HEK293 (cell line): Measurements from ENCODE around the gene DUSP3.

Experiments used
- CTCF ChIA-PET: fragments of 350-600 bp; formaldehyde crosslinking; extraction: SDS; loops from one replicate; lab custom pipeline; 2021; ENCODE audit warnings: antibody characterized with exemption; lab: Yijun Ruan, JAX
- POLR2A ChIA-PET: fragments of 300-600 bp; formaldehyde crosslinking; extraction: SDS; loops from one replicate; lab custom pipeline; 2020; ENCODE audit warnings: antibody characterized with exemption, inconsistent platforms; lab: Yijun Ruan, JAX
- H3K27ac ChIP-seq: fragments of 200-500 bp; sonication (Bioruptor generic); 2 replicates; pipeline ENCODE4 v1.5.1; 2014; ENCODE audit warnings: low read depth, low read length, control low read depth, inconsistent platforms; ENCODE audit errors: extremely low read depth
- H3K36me3 ChIP-seq, 2 experiments: fragments of 200-500 bp in 1 of 2; sonication (Bioruptor generic) in 1 of 2; 1 replicate in 1 of 2; 2 replicates in 1 of 2; pipeline ENCODE4 v1.5.1; 2014 to 2017; ENCODE audit warnings: inconsistent platforms in 2 of 2, low read length in 2 of 2; ENCODE audit not compliant: control insufficient read depth in 2 of 2, insufficient read depth in 1 of 2
- H3K4me1 ChIP-seq: fragments of 200-500 bp; sonication (Bioruptor generic); 2 replicates; pipeline ENCODE4 v1.5.1; 2014; ENCODE audit warnings: mild to moderate bottlenecking, low read length, inconsistent platforms; ENCODE audit not compliant: control insufficient read depth, insufficient read depth
- H3K4me3 ChIP-seq: 2 replicates; pipeline ENCODE4 v1.5.1; 2011; ENCODE audit warnings: low read depth, mild to moderate bottlenecking, control low read depth, low read length, moderate library complexity
- H3K9me3 ChIP-seq: fragments of 200-500 bp; sonication (Bioruptor generic); 2 replicates; pipeline ENCODE4 v1.5.1; 2014; ENCODE audit warnings: low read depth, low read length, inconsistent platforms; ENCODE audit not compliant: control insufficient read depth, insufficient read depth
- AEBP2 ChIP-seq: fragments of 450-650 bp; formaldehyde crosslinking; IDR thresholded peaks from 2 replicates; pipeline ENCODE4 v1.5.1; 2016; ENCODE audit warnings: missing biosample characterization, missing genetic modification characterization, borderline replicate concordance
- BCL6B ChIP-seq: fragments of 450-650 bp; formaldehyde crosslinking; IDR thresholded peaks from 2 replicates; pipeline ENCODE4 v1.5.1; 2017; ENCODE audit warnings: missing biosample characterization, missing genetic modification characterization
- GLI2 ChIP-seq: fragments of 450-650 bp; formaldehyde crosslinking; IDR thresholded peaks from 2 replicates; pipeline ENCODE4; 2017; ENCODE audit warnings: missing biosample characterization, missing genetic modification characterization, low read depth, borderline replicate concordance
- GLIS1 ChIP-seq: fragments of 450-650 bp; formaldehyde crosslinking; IDR thresholded peaks from 2 replicates; pipeline ENCODE4 v1.5.1; 2016; ENCODE audit warnings: missing biosample characterization, missing genetic modification characterization
- IKZF3 ChIP-seq: fragments of 450-650 bp; IDR thresholded peaks from 2 replicates; pipeline ENCODE4 v1.5.0; 2018; ENCODE audit warnings: missing biosample characterization, mild to moderate bottlenecking, missing genetic modification characterization, moderate library complexity
- KLF7 ChIP-seq: fragments of 450-650 bp; formaldehyde crosslinking; IDR thresholded peaks from 2 replicates; pipeline ENCODE4 v1.5.1; 2016; ENCODE audit warnings: missing biosample characterization, missing genetic modification characterization, borderline replicate concordance
- KLF8 ChIP-seq: fragments of 450-650 bp; formaldehyde crosslinking; IDR thresholded peaks from 2 replicates; pipeline ENCODE4 v1.5.1; 2016; ENCODE audit warnings: missing biosample characterization, missing genetic modification characterization
- MZF1 ChIP-seq: fragments of 450-650 bp; formaldehyde crosslinking; IDR thresholded peaks from 2 replicates; pipeline ENCODE4 v1.5.1; 2017; ENCODE audit warnings: missing biosample characterization, missing genetic modification characterization, borderline replicate concordance
- PATZ1 ChIP-seq: fragments of 450-650 bp; formaldehyde crosslinking; IDR thresholded peaks from 2 replicates; pipeline ENCODE4 v1.5.1; 2016; ENCODE audit warnings: missing biosample characterization, missing genetic modification characterization
- ZFP37 ChIP-seq: fragments of 450-650 bp; formaldehyde crosslinking; IDR thresholded peaks from 2 replicates; pipeline ENCODE4 v1.5.1; 2016; ENCODE audit warnings: missing biosample characterization, missing genetic modification characterization
- ZNF184 ChIP-seq: fragments of 450-650 bp; IDR thresholded peaks from 2 replicates; pipeline ENCODE4 v1.5.1; 2018; ENCODE audit warnings: missing biosample characterization, mild to moderate bottlenecking, missing genetic modification characterization
- ZNF202 ChIP-seq: fragments of 450-650 bp; formaldehyde crosslinking; IDR thresholded peaks from 2 replicates; pipeline ENCODE4 v1.5.1; 2016; ENCODE audit warnings: missing biosample characterization, missing genetic modification characterization, borderline replicate concordance
- ZNF211 ChIP-seq: fragments of 450-650 bp; formaldehyde crosslinking; IDR thresholded peaks from 2 replicates; pipeline ENCODE4 v1.5.1; 2016; ENCODE audit warnings: low read depth, missing biosample characterization, missing genetic modification characterization
- ZNF221 ChIP-seq: fragments of 450-650 bp; formaldehyde crosslinking; IDR thresholded peaks from 2 replicates; pipeline ENCODE4 v1.5.1; 2017; ENCODE audit warnings: missing biosample characterization, missing genetic modification characterization, borderline replicate concordance
- ZNF223 ChIP-seq: fragments of 450-650 bp; formaldehyde crosslinking; IDR thresholded peaks from 2 replicates; pipeline ENCODE4 v1.5.1; 2016; ENCODE audit warnings: missing biosample characterization, missing genetic modification characterization
- ZNF24 ChIP-seq: fragments of 450-650 bp; formaldehyde crosslinking; IDR thresholded peaks from 2 replicates; pipeline ENCODE4 v1.5.1; 2016; ENCODE audit warnings: missing biosample characterization, missing genetic modification characterization
- ZNF274 ChIP-seq, 2 experiments: fragments of 200-500 bp in 1 of 2; fragments of 450-650 bp in 1 of 2; sonication (Bioruptor generic) in 1 of 2; formaldehyde crosslinking in 1 of 2; IDR thresholded peaks; 2 replicates each; pipeline versions ENCODE4 v1.5.1 to v1.6.1; 2014 to 2016; ENCODE audit warnings: borderline replicate concordance in 1 of 2, inconsistent platforms in 1 of 2, low read length in 1 of 2, missing biosample characterization in 1 of 2, missing genetic modification characterization in 1 of 2
- ZNF513 ChIP-seq: fragments of 450-650 bp; IDR thresholded peaks from 2 replicates; pipeline ENCODE4 v1.5.1; 2018; ENCODE audit warnings: missing biosample characterization, missing genetic modification characterization
- ZNF624 ChIP-seq: fragments of 450-650 bp; formaldehyde crosslinking; IDR thresholded peaks from 2 replicates; pipeline ENCODE4 v1.5.1; 2017; ENCODE audit warnings: missing biosample characterization, missing genetic modification characterization
- ZNF629 ChIP-seq: fragments of 450-650 bp; formaldehyde crosslinking; IDR thresholded peaks from 2 replicates; pipeline ENCODE4 v1.5.1; 2017; ENCODE audit warnings: missing biosample characterization, missing genetic modification characterization
- ZNF664 ChIP-seq: fragments of 450-650 bp; formaldehyde crosslinking; IDR thresholded peaks from 2 replicates; pipeline ENCODE4 v1.5.1; 2016; ENCODE audit warnings: missing biosample characterization, missing genetic modification characterization
- TF ChIP-seq, protein P1 (sequence below): fragments of 450-650 bp; formaldehyde crosslinking; IDR thresholded peaks from 2 replicates; pipeline ENCODE4; 2016; ENCODE audit warnings: missing biosample characterization, missing genetic modification characterization
- TF ChIP-seq, protein P2 (sequence below): fragments of 450-650 bp; formaldehyde crosslinking; IDR thresholded peaks from 2 replicates; pipeline ENCODE4 v1.5.1; 2016; ENCODE audit warnings: missing biosample characterization, missing genetic modification characterization
- TF ChIP-seq, protein P3 (sequence below): sonication (generic); formaldehyde crosslinking; IDR thresholded peaks from 2 replicates; pipeline ENCODE4 v1.8.1; 2022; ENCODE audit warnings: mild to moderate bottlenecking, moderate library complexity, missing genetic modification reagents

Gene DUSP3

DNA sequence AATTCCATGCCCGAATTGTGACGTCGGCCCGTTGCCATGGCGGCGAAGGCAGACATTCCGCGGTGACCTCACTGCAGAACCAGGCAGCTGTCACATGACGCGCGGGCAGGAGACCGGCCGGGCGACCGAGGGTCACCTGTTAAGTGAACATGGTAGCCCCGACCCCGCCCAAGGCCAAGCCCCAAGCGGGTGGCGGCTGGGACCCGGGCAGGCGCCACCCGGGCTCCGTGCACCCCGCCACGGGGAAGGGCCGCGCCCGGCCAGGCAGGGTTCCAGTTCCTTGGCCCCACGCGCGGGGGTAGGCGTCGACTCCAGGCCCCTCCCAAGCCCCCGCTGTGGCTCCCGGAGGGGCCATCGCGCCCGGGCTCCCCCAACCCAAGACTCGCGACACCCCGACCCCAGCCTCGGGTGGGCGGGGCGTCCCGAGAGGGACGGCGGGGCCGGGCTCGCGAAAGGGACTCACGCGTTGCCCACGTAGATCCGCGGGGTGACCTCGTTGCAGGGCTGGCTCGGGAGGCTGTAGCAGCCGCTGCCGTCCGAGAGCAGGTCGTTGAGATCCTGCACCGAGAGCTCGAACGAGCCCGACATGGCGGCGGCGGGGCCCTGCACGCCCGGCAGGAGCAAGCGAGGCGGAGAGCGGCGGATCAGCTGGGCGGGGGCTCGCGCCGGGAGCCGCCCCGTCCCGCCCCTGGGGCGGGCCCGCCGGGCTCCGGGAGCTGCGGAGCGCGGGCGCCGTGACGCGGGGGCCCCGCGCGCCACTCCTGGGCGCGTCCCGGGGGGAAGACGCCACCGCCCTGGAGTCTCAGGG lies at the start of gene DUSP3:
DUSP3 (minus strand) TSS at position 641 of the 808 bp plus-strand sequence; CDS start at position 588, 53 bp downstream.
- POLR2A ChIA-PET: interaction anchor here (0.9 to 1.6 kb wide), 7 partner anchors 9 to 78 kb away, joined by 3 to 9 read pairs (median 5); partner anchors contain the start of gene CD300LG
- Histone ChIP-seq H3K4me3 (peak within 1 kb of the TSS; percentile 85), H3K4me1 (no peaks in the 10 kb centered on the region), H3K36me3 (peaks cover 16 to 32% of the 10 kb centered on the region in 2 experiments; a peak in 2 of 3 replicates), H3K27ac (peak within 1 kb of the TSS; percentile 93), H3K9me3 (no peaks in the 10 kb centered on the region)
- CTCF ChIA-PET: interaction anchor here (0.6 to 4.7 kb wide), 4 partner anchors 12 to 385 kb away, joined by 3 to 51 read pairs (median 3); no protein-coding TSS in a partner anchor
- TF ChIP-seq ZNF513 (tag by site-specific recombination) (no peak), IKZF3 (tag by site-specific recombination) (peak; percentile 86), ZFP37 (tag by site-specific recombination) (no peak; the same call in 1 of the 2 replicates), KLF7 (tag by site-specific recombination) (0 out of 2 replicates have a peak, but pooled peaks have one; percentile 14), ZNF202 (tag by site-specific recombination) (no peak), ZNF629 (tag by site-specific recombination) (peak; percentile 98), BCL6B (tag by site-specific recombination) (no peak), ZNF24 (peak; percentile 53), GLIS1 (tag by site-specific recombination) (peak; percentile 50; the same call in 1 of the 2 replicates), GLI2 (tag by site-specific recombination) (no peak), MZF1 (no peak), ZNF184 (tag by site-specific recombination) (no peak), ZNF274 (IDR thresholded peaks at IDR 0.05; ENCODE audit: low read length) (no peak), ZNF274 (tag by site-specific recombination; IDR thresholded peaks at IDR 0.05; ENCODE audit: borderline replicate concordance) (no peak), ZNF624 (tag by site-specific recombination) (no peak), ZNF664 (tag by site-specific recombination) (no peak), KLF8 (tag by site-specific recombination) (peak; percentile 81; the same call in 1 of the 2 replicates), ZNF221 (no peak), PATZ1 (tag by site-specific recombination) (peak; percentile 65), ZNF211 (tag by site-specific recombination) (no peak), ZNF223 (no peak), AEBP2 (tag by site-specific recombination) (no peak)
- TF ChIP-seq, protein P1, sequence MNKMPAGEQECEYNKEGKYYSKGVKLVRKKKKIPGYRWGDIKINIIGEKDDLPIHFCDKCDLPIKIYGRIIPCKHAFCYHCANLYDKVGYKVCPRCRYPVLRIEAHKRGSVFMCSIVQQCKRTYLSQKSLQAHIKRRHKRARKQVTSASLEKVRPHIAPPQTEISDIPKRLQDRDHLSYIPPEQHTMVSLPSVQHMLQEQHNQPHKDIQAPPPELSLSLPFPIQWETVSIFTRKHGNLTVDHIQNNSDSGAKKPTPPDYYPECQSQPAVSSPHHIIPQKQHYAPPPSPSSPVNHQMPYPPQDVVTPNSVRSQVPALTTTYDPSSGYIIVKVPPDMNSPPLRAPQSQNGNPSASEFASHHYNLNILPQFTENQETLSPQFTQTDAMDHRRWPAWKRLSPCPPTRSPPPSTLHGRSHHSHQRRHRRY (tag by site-specific recombination): no peak
- TF ChIP-seq, protein P2, sequence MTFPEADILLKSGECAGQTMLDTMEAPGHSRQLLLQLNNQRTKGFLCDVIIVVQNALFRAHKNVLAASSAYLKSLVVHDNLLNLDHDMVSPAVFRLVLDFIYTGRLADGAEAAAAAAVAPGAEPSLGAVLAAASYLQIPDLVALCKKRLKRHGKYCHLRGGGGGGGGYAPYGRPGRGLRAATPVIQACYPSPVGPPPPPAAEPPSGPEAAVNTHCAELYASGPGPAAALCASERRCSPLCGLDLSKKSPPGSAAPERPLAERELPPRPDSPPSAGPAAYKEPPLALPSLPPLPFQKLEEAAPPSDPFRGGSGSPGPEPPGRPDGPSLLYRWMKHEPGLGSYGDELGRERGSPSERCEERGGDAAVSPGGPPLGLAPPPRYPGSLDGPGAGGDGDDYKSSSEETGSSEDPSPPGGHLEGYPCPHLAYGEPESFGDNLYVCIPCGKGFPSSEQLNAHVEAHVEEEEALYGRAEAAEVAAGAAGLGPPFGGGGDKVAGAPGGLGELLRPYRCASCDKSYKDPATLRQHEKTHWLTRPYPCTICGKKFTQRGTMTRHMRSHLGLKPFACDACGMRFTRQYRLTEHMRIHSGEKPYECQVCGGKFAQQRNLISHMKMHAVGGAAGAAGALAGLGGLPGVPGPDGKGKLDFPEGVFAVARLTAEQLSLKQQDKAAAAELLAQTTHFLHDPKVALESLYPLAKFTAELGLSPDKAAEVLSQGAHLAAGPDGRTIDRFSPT (tag by site-specific recombination): peak; percentile 94
- TF ChIP-seq, protein P3, sequence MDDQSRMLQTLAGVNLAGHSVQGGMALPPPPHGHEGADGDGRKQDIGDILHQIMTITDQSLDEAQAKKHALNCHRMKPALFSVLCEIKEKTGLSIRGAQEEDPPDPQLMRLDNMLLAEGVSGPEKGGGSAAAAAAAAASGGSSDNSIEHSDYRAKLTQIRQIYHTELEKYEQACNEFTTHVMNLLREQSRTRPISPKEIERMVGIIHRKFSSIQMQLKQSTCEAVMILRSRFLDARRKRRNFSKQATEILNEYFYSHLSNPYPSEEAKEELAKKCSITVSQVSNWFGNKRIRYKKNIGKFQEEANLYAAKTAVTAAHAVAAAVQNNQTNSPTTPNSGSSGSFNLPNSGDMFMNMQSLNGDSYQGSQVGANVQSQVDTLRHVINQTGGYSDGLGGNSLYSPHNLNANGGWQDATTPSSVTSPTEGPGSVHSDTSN: peak; percentile 68; the same call in 1 of the 2 replicates
